Measurements from ENCODE around the gene SMARCA4.

The SMARCA4 gene

DNA sequence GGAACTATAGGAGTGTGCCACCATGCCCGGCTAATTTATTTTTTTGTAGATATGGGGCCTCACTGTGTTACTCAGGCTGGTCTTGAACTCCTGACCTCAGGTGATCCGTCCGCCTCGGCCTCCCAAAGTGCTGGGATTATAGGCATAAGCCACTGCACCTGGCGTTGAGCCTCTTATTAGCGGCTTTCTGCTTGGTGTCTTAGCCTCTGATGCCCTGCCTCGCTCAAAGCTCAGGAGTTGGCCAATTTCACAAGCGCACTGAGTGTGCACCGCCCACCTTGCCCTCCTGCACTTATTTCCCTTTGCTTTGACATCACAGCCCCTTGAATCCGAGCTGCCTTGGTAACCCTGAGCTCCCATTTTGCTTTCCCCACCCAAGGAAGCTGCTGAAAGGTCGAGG lies 42.5 kb upstream of the SMARCA4 start:
- no peak for TF ChIP-seq CTCF (IDR thresholded peaks at IDR 0.05; ENCODE audit: extremely low read depth, missing control alignments)

DNA sequence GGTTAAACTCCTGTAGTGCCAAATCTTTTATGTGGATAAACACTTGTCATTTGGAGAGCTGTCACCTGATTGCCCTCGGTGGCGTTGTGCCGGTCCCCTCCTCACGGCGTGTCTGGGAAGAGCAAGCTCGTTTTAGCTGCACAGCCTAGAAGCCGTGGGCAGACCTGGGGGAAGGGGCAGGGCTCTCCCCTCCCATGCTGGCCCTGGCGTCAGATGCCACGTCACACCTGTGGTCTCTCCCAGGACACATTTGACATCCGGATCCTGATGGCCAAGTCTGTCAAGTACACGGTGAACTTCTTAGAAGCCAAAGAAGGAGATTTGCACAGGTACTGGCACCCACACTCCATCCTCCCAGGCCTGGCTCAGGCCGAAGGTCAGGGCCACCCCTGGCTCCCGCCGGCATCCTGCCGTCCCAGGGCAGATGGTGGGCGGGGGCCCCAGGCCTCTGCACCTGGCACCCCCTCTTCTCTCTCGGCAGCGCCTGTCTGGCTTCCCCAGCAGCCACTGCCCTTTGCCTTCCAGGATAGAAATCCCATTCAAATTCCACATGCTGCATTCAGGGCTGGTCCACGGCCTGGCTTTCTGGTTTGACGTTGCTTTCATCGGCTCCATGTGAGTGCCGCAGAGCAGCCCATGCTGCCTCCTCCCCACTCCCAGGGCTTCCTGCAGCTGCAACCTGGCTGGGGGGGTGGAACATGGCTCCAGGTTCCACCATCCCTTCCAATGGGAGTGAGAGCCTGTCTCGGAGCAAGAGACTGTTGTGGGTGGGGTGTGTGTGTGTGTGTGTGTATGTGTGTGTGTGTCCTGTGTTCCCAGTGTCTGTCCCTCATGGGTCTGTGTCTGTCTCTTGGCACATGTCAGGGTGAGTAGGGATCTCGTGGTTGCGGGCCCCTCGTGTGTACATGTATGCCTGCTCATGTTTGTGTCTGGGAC lies 41.2 kb upstream of the SMARCA4 start:
- no peak for DNase-seq (ENCODE audit: low spot score)
- no peak for TF ChIP-seq CTCF (IDR thresholded peaks at IDR 0.05; ENCODE audit: extremely low read depth, missing control alignments)

More for the DNA sequence above, 42.5 kb upstream of the SMARCA4 start:
- no peak for DNase-seq (ENCODE audit: low spot score)

GRCh38 chr19:10920288-10920655 lies 40.6 kb upstream of the SMARCA4 start:
- no peak for DNase-seq (ENCODE audit: low spot score)
- TF ChIP-seq CTCF (IDR thresholded peaks at IDR 0.05; ENCODE audit: extremely low read depth, missing control alignments), result no peak

- no peak for TF ChIP-seq CTCF (IDR thresholded peaks at IDR 0.05; ENCODE audit: extremely low read depth, missing control alignments)
- DNase-seq (ENCODE audit: low spot score), result no peak
Measured at GRCh38 chr19:10920781-10921180, 40.0 kb upstream of the SMARCA4 start.

DNA sequence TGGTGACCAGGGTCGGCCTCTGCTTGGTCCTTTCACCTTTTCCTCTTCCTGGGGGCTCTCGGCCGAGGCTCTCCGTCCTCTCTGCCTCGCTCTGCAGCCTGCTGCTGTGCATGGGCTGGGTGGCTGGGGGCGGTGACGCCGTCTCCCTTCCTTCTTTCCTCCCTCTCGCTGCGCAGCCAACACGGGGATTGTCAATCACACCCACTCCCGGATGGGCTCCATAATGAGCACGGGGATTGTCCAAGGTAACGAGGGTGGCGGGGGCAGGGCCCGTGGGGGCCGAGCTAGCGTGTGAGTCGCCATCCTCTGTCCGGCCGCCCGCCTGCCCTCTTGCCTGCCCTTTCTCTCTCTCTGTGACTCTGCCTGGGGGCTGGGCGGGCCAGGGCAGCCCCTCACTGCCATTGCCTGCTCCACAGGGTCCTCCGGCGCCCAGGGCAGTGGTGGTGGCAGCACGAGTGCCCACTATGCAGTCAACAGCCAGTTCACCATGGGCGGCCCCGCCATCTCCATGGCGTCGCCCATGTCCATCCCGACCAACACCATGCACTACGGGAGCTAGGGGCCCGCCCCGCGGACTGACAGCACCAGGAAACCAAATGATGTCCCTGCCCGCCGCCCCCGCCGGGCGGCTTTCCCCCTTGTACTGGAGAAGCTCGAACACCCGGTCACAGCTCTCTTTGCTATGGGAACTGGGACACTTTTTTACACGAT lies 39.5 kb upstream of the SMARCA4 start:
- DNase-seq (ENCODE audit: low spot score), result no peak
- TF ChIP-seq CTCF (IDR thresholded peaks at IDR 0.05; ENCODE audit: extremely low read depth, missing control alignments), result no peak

DNA sequence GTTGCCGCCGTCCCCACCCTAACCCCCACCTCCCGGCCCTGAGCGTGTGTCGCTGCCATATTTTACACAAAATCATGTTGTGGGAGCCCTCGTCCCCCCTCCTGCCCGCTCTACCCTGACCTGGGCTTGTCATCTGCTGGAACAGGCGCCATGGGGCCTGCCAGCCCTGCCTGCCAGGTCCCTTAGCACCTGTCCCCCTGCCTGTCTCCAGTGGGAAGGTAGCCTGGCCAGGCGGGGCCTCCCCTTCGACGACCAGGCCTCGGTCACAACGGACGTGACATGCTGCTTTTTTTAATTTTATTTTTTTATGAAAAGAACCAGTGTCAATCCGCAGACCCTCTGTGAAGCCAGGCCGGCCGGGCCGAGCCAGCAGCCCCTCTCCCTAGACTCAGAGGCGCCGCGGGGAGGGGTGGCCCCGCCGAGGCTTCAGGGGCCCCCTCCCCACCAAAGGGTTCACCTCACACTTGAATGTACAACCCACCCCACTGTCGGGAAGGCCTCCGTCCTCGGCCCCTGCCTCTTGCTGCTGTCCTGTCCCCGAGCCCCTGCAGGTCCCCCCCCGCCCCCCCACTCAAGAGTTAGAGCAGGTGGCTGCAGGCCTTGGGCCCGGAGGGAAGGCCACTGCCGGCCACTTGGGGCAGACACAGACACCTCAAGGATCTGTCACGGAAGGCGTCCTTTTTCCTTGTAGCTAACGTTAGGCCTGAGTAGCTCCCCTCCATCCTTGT lies 38.8 kb upstream of the SMARCA4 start:
- DNase-seq (ENCODE audit: low spot score), result no peak
- TF ChIP-seq CTCF (IDR thresholded peaks at IDR 0.05; ENCODE audit: extremely low read depth, missing control alignments), result no peak

- DNase-seq (ENCODE audit: low spot score), result no peak
- TF ChIP-seq CTCF (IDR thresholded peaks at IDR 0.05; ENCODE audit: extremely low read depth, missing control alignments), result no peak
Measured at GRCh38 chr19:10922638-10923014, 38.2 kb upstream of the SMARCA4 start.
